ENCODE results near the gene LRTM2. TPM values are rescaled to one million over a fixed set of nuclear protein-coding genes. Genes with fewer than 3 reads are reported as not detected.

LRTM2 gene
- total RNA-seq, 1 experiment from 2014 or later: not detected

GRCh38 chr12:1807087-1807860 lies 13.1 kb upstream of the LRTM2 start:
- Mint-ChIP-seq H3K27ac (ENCODE audit: unreplicated experiment) (no peak overlapping the region), H3K4me1 (ENCODE audit: low read depth, unreplicated experiment) (peaks cover 14% of the 10 kb centered on the region), H3K9me3 (ENCODE audit: unreplicated experiment) (no peaks in the 10 kb centered on the region), H3K27me3 (ENCODE audit: insufficient read depth, unreplicated experiment) (no peaks in the 10 kb centered on the region), H3K4me3 (ENCODE audit: unreplicated experiment) (no peak overlapping the region), H3K36me3 (ENCODE audit: insufficient read depth, unreplicated experiment) (no peaks in the 10 kb centered on the region)
- Histone ChIP-seq H3K4me1 (peaks cover 8% of the 10 kb centered on the region), H3K9me3 (no peaks in the 10 kb centered on the region), H3K4me3 (ENCODE audit: low read depth, low read length) (no peak overlapping the region), H3K27me3 (replicated peaks; ENCODE audit: control insufficient read depth, insufficient read depth, low read length) (no peaks in the 10 kb centered on the region), H3K36me3 (ENCODE audit: control insufficient read depth, insufficient read depth, low read length) (no peaks in the 10 kb centered on the region)
- TF ChIP-seq CTCF (IDR thresholded peaks at IDR 0.05; ENCODE audit: insufficient read depth in 1 of 2, low read depth in 1 of 2, low read length in 1 of 2, severe bottlenecking in 1 of 2, unreplicated experiment in 1 of 2): no peak
- POLR2A ChIA-PET: no interaction called here
- intact Hi-C loops (cut with micrococcal nuclease; ENCODE audit: unreplicated experiment): no loop called here
- BruUV-seq (replicated peaks): no TSS peak
- CTCF ChIA-PET: interaction anchor here (1.0 to 1.2 kb wide), 2 partner anchors 12 to 132 kb away, joined by 3 to 4 read pairs; no protein-coding TSS in a partner anchor
- DNase-seq: no peak

GRCh38 chr12:1808036-1808797 lies 12.1 kb upstream of the LRTM2 start:
- intact Hi-C loops (cut with micrococcal nuclease; ENCODE audit: unreplicated experiment): no loop called here
- peaks cover 14% of the 10 kb centered on the region for H3K4me1 Mint-ChIP-seq (ENCODE audit: low read depth, unreplicated experiment)
- DNase-seq: no peak
- no TSS peak for BruUV-seq (replicated peaks)
- no peaks in the 10 kb centered on the region for H3K36me3 ChIP-seq (ENCODE audit: control insufficient read depth, insufficient read depth, low read length)
- no peaks in the 10 kb centered on the region for H3K27me3 Mint-ChIP-seq (ENCODE audit: insufficient read depth, unreplicated experiment)
- POLR2A ChIA-PET: no interaction called here
- CTCF ChIA-PET: interaction anchor here (1.7 kb wide), 1 partner anchor 155 kb away, joined by 3 read pairs; no protein-coding TSS in a partner anchor
- peaks cover 17% of the 10 kb centered on the region for H3K4me1 ChIP-seq
- H3K9me3 Mint-ChIP-seq (ENCODE audit: unreplicated experiment): no peaks in the 10 kb centered on the region
- TF ChIP-seq CTCF (IDR thresholded peaks at IDR 0.05; ENCODE audit: insufficient read depth in 1 of 2, low read depth in 1 of 2, low read length in 1 of 2, severe bottlenecking in 1 of 2, unreplicated experiment in 1 of 2): no peak
- H3K27ac Mint-ChIP-seq (ENCODE audit: unreplicated experiment): no peak overlapping the region
- H3K27me3 ChIP-seq (replicated peaks; ENCODE audit: control insufficient read depth, insufficient read depth, low read length): no peaks in the 10 kb centered on the region
- H3K9me3 ChIP-seq: no peaks in the 10 kb centered on the region
- no peak overlapping the region for H3K4me3 ChIP-seq (ENCODE audit: low read depth, low read length)
- no peaks in the 10 kb centered on the region for H3K36me3 Mint-ChIP-seq (ENCODE audit: insufficient read depth, unreplicated experiment)
- H3K4me3 Mint-ChIP-seq (ENCODE audit: unreplicated experiment): no peak overlapping the region

GRCh38 chr12:1808798-1809480 lies 11.4 kb upstream of the LRTM2 start:
- no peak overlapping the region for H3K4me3 Mint-ChIP-seq (ENCODE audit: unreplicated experiment)
- no peaks in the 10 kb centered on the region for H3K27me3 Mint-ChIP-seq (ENCODE audit: insufficient read depth, unreplicated experiment)
- H3K36me3 Mint-ChIP-seq (ENCODE audit: insufficient read depth, unreplicated experiment): no peaks in the 10 kb centered on the region
- Histone ChIP-seq H3K9me3 (no peaks in the 10 kb centered on the region), H3K36me3 (ENCODE audit: control insufficient read depth, insufficient read depth, low read length) (no peaks in the 10 kb centered on the region), H3K4me1 (peaks cover 20% of the 10 kb centered on the region), H3K27me3 (replicated peaks; ENCODE audit: control insufficient read depth, insufficient read depth, low read length) (no peaks in the 10 kb centered on the region), H3K4me3 (ENCODE audit: low read depth, low read length) (no peak overlapping the region)
- peaks cover 14% of the 10 kb centered on the region for H3K4me1 Mint-ChIP-seq (ENCODE audit: low read depth, unreplicated experiment)
- no TSS peak for BruUV-seq (replicated peaks)
- ChIA-PET CTCF (interaction anchor here (1.7 kb wide), 1 partner anchor 156 kb away, joined by 3 read pairs; no protein-coding TSS in a partner anchor), POLR2A (no interaction called here)
- DNase-seq: no peak
- TF ChIP-seq CTCF (IDR thresholded peaks at IDR 0.05; ENCODE audit: insufficient read depth in 1 of 2, low read depth in 1 of 2, low read length in 1 of 2, severe bottlenecking in 1 of 2, unreplicated experiment in 1 of 2): no peak
- intact Hi-C loops (cut with micrococcal nuclease; ENCODE audit: unreplicated experiment): no loop called here
- no peak overlapping the region for H3K27ac Mint-ChIP-seq (ENCODE audit: unreplicated experiment)
- no peaks in the 10 kb centered on the region for H3K9me3 Mint-ChIP-seq (ENCODE audit: unreplicated experiment)
